ENCODE results near the gene CHKB. TPM values are rescaled to one million over a fixed set of nuclear protein-coding genes. Genes with fewer than 3 reads are reported as not detected.
A peak's percentile ranks its signal among the peaks of the same experiment; 100 is the strongest.

The CHKB gene
- total and polyA plus RNA-seq, 10 of the 15 experiments (the other 5 are each of a cell fraction or from before 2014, with no cell fraction given) = 10.0 to 93.9 (median 57.0) TPM

GRCh38 chr22:50542416-50542927 is 40.2 kb downstream of the CHKB start (continued):
- TF ChIP-seq USF1 (IDR thresholded peaks at IDR 0.05; ENCODE audit: borderline replicate concordance, extremely low read length, insufficient read depth, low read depth, low read length) (no peak), ZSCAN29 (IDR thresholded peaks at IDR 0.05) (no peak), POLR2AphosphoS5 (IDR thresholded peaks at IDR 0.05; ENCODE audit: low read length) (peak; percentile 94), BACH1 (IDR thresholded peaks at IDR 0.05; ENCODE audit: borderline replicate concordance) (peak; percentile 77), WRNIP1 (IDR thresholded peaks at IDR 0.05; ENCODE audit: borderline replicate concordance, low read depth, low read length) (no peak), ZBTB4 (CRISPR knock-in tag; IDR thresholded peaks at IDR 0.05) (no peak), MYC (IDR thresholded peaks at IDR 0.05; ENCODE audit: insufficient read depth, insufficient read length, insufficient replicate concordance, low read length, severe bottlenecking) (no peak), MEF2A (IDR thresholded peaks at IDR 0.05; ENCODE audit: insufficient read depth, low read depth, low read length) (no peak)
- TF ChIP-seq, protein P1, sequence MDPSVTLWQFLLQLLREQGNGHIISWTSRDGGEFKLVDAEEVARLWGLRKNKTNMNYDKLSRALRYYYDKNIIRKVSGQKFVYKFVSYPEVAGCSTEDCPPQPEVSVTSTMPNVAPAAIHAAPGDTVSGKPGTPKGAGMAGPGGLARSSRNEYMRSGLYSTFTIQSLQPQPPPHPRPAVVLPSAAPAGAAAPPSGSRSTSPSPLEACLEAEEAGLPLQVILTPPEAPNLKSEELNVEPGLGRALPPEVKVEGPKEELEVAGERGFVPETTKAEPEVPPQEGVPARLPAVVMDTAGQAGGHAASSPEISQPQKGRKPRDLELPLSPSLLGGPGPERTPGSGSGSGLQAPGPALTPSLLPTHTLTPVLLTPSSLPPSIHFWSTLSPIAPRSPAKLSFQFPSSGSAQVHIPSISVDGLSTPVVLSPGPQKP (IDR thresholded peaks at IDR 0.05; ENCODE audit: low read depth, low read length) = no peak
- TF ChIP-seq, protein P2, sequence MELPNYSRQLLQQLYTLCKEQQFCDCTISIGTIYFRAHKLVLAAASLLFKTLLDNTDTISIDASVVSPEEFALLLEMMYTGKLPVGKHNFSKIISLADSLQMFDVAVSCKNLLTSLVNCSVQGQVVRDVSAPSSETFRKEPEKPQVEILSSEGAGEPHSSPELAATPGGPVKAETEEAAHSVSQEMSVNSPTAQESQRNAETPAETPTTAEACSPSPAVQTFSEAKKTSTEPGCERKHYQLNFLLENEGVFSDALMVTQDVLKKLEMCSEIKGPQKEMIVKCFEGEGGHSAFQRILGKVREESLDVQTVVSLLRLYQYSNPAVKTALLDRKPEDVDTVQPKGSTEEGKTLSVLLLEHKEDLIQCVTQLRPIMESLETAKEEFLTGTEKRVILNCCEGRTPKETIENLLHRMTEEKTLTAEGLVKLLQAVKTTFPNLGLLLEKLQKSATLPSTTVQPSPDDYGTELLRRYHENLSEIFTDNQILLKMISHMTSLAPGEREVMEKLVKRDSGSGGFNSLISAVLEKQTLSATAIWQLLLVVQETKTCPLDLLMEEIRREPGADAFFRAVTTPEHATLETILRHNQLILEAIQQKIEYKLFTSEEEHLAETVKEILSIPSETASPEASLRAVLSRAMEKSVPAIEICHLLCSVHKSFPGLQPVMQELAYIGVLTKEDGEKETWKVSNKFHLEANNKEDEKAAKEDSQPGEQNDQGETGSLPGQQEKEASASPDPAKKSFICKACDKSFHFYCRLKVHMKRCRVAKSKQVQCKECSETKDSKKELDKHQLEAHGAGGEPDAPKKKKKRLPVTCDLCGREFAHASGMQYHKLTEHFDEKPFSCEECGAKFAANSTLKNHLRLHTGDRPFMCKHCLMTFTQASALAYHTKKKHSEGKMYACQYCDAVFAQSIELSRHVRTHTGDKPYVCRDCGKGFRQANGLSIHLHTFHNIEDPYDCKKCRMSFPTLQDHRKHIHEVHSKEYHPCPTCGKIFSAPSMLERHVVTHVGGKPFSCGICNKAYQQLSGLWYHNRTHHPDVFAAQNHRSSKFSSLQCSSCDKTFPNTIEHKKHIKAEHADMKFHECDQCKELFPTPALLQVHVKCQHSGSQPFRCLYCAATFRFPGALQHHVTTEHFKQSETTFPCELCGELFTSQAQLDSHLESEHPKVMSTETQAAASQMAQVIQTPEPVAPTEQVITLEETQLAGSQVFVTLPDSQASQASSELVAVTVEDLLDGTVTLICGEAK (IDR thresholded peaks at IDR 0.05; ENCODE audit: borderline replicate concordance) = no peak
- TF ChIP-seq, protein P3, sequence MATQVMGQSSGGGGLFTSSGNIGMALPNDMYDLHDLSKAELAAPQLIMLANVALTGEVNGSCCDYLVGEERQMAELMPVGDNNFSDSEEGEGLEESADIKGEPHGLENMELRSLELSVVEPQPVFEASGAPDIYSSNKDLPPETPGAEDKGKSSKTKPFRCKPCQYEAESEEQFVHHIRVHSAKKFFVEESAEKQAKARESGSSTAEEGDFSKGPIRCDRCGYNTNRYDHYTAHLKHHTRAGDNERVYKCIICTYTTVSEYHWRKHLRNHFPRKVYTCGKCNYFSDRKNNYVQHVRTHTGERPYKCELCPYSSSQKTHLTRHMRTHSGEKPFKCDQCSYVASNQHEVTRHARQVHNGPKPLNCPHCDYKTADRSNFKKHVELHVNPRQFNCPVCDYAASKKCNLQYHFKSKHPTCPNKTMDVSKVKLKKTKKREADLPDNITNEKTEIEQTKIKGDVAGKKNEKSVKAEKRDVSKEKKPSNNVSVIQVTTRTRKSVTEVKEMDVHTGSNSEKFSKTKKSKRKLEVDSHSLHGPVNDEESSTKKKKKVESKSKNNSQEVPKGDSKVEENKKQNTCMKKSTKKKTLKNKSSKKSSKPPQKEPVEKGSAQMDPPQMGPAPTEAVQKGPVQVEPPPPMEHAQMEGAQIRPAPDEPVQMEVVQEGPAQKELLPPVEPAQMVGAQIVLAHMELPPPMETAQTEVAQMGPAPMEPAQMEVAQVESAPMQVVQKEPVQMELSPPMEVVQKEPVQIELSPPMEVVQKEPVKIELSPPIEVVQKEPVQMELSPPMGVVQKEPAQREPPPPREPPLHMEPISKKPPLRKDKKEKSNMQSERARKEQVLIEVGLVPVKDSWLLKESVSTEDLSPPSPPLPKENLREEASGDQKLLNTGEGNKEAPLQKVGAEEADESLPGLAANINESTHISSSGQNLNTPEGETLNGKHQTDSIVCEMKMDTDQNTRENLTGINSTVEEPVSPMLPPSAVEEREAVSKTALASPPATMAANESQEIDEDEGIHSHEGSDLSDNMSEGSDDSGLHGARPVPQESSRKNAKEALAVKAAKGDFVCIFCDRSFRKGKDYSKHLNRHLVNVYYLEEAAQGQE (IDR thresholded peaks at IDR 0.05; ENCODE audit: low read depth, low read length) = no peak
- TF ChIP-seq, protein P4, sequence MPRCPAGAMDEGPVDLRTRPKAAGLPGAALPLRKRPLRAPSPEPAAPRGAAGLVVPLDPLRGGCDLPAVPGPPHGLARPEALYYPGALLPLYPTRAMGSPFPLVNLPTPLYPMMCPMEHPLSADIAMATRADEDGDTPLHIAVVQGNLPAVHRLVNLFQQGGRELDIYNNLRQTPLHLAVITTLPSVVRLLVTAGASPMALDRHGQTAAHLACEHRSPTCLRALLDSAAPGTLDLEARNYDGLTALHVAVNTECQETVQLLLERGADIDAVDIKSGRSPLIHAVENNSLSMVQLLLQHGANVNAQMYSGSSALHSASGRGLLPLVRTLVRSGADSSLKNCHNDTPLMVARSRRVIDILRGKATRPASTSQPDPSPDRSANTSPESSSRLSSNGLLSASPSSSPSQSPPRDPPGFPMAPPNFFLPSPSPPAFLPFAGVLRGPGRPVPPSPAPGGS (IDR thresholded peaks at IDR 0.05; ENCODE audit: borderline replicate concordance, insufficient read depth, low read depth, low read length, poor library complexity, severe bottlenecking) = no peak

Measured in GM12878 (cell line).